Kidney epithelial cell (primary cell): ENCODE results near the gene SGPP2. TPM values are rescaled to one million over a fixed set of nuclear protein-coding genes. Genes with fewer than 3 reads are reported as not detected.

Source experiments
- DNase-seq: peaks from one replicate; pipeline ENCODE4 v3.0.0-alpha.2; 2010; ENCODE audit warnings: low read depth
- H3K27me3 ChIP-seq: 2 replicates; pipeline ENCODE4 v1.6.0; 2011; ENCODE audit warnings: low read length; ENCODE audit not compliant: control insufficient read depth, insufficient read depth
- H3K36me3 ChIP-seq: 2 replicates; pipeline ENCODE4 v1.5.1; 2011; ENCODE audit warnings: low read length; ENCODE audit not compliant: control insufficient read depth, insufficient read depth
- H3K4me3 ChIP-seq: 2 replicates; pipeline ENCODE4 v1.5.1; 2011; ENCODE audit warnings: low read depth, mild to moderate bottlenecking, control low read depth, low read length
- total RNA-seq: library from RNA; depleted of rRNA; stranded (reverse); fragments of >200 nt; gene quantifications from 2 replicates; pipeline ENCODE4 v1.2.3, GENCODE V29; 2015
- TF ChIP-seq, protein P1 (sequence below): IDR thresholded peaks from 2 replicates; pipeline ENCODE4 v1.5.1; 2011; ENCODE audit warnings: mild to moderate bottlenecking, moderate library complexity, low read length, control low read depth, inconsistent platforms; ENCODE audit not compliant: insufficient read depth, poor library complexity, severe bottlenecking

SGPP2 gene
- total RNA-seq, 1 donor from 2014 or later, result 29.1 TPM

DNA sequence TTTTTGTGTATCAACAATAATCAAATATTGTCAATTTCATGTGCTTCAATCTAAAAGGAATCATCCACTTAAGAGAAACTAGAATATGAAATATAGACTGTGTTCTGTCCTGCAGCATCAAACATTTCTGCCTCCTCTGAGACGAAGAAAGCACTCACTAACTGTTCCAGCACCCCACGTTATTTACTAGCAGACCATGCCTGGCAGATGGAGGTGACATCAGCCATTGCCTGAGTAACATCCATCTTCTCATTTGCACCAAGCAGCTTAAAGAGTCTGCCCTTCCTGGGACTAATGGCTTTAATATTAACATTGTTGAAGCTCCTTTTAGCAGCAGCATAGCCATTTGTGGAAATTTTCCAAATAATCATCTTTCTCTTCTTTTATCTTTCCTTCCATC, 25.7 kb downstream of the SGPP2 start:
- no peaks in the 10 kb centered on the region for H3K36me3 ChIP-seq
- no peak for DNase-seq
- H3K4me3 ChIP-seq, result no peak overlapping the region
- H3K27me3 ChIP-seq, result no peaks in the 10 kb centered on the region
- TF ChIP-seq, protein P1, sequence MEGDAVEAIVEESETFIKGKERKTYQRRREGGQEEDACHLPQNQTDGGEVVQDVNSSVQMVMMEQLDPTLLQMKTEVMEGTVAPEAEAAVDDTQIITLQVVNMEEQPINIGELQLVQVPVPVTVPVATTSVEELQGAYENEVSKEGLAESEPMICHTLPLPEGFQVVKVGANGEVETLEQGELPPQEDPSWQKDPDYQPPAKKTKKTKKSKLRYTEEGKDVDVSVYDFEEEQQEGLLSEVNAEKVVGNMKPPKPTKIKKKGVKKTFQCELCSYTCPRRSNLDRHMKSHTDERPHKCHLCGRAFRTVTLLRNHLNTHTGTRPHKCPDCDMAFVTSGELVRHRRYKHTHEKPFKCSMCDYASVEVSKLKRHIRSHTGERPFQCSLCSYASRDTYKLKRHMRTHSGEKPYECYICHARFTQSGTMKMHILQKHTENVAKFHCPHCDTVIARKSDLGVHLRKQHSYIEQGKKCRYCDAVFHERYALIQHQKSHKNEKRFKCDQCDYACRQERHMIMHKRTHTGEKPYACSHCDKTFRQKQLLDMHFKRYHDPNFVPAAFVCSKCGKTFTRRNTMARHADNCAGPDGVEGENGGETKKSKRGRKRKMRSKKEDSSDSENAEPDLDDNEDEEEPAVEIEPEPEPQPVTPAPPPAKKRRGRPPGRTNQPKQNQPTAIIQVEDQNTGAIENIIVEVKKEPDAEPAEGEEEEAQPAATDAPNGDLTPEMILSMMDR, result no peak

DNA sequence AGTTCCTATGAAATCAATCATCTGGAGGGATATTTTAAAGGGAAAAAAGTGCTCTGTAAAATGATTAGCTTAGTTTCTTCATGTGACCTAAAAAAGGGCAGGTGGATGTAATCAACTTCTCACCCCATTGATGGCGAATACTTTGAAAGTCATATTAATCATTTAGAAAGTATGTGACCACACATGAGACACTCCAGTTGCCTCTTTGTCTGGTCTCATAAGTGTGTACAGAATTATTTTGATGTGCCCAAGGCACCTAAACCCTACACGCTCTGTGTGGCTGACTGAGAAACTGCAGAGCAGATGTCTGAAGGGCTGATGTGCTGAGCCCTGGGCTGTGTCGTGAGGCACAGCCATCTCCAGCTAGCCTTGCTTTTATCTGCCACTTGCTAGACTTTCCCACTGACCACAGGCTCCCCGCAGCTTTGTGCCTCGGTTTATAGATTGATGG, 26.9 kb downstream of the SGPP2 start:
- Histone ChIP-seq H3K4me3 (no peak overlapping the region), H3K27me3 (no peaks in the 10 kb centered on the region), H3K36me3 (no peaks in the 10 kb centered on the region)
- no peak for DNase-seq
- TF ChIP-seq, protein P1, result no peak

DNA sequence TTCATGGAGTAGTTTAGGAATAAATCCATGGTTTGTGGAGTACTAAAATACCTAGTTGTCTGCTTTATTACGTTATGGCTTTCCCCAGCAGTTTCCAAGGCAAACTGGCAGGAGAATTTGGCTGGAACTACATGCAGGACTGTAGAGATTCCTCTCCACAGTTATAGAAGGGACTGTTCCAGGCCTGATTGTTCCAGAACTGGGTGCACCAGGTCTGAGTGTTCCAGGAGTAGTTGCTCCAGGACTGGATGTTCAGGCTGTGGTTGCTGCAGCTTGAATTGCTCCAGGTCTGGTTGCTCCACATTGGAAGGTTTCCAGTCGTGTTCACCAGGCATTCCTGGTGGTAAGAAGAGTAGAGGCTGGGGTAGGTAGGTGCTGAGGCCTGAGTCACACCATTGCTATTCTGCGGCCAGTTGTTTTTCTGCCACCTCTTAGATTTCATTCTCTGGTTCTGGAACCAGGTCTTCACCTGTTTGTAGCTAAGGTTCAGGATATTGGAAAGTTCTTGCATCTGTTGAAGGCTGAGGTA, 28.1 kb downstream of the SGPP2 start:
- Histone ChIP-seq H3K27me3 (no peaks in the 10 kb centered on the region), H3K4me3 (no peak overlapping the region), H3K36me3 (no peaks in the 10 kb centered on the region)
- no peak for DNase-seq
- TF ChIP-seq, protein P1, result no peak

DNA sequence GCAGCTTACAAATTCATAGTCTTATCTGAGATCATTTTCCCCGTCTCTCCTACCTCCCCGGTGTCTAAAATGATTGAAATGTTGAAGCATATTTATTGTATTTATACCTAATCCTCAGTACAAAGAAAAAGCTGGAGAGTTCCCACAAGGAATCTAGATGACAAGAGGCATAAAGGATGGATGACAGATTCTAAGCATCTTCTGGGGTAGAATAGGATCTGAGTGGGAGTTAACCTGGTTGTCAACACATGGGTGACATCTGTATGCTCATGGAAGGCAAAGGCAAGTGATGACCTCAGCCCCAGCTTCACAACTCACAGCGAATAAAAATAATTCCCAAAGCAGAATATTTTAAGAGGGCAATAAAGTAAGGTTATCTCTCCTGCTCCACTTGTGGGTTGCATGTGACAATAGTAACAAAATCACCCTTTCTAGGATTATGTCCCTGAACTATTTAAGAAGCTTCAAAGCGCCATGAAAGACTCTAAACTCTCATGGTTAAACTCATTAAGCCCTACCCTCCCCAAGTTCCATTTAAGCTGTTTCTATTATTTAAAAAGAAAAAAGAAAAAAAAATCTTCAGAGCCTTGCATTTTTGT, 32.2 kb downstream of the SGPP2 start:
- TF ChIP-seq, protein P1, result no peak
- Histone ChIP-seq H3K27me3 (no peaks in the 10 kb centered on the region), H3K36me3 (no peaks in the 10 kb centered on the region), H3K4me3 (no peak overlapping the region)
- DNase-seq, result no peak

DNA sequence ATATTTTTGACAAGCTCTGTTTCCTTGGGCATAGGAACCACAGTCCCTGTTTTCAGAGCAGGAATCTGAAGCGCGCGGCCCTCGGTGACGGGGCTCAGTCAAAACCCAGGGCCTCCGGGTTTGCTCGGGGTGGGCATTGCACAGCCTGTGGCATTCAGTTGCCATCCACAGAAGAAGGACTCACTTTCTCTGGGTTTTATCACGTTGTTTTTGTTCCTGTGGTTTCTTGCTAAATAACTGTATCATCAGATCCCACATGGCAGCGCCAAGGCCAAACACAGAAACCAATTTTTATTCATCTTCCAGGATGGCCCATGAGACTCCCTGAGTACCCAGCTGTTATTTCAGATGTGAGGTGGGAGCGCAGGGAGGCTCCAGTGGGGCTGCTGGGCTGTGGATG, 35.6 kb downstream of the SGPP2 start:
- Histone ChIP-seq H3K27me3 (no peaks in the 10 kb centered on the region), H3K36me3 (no peaks in the 10 kb centered on the region), H3K4me3 (no peak overlapping the region)
- no peak for DNase-seq
- TF ChIP-seq, protein P1, result no peak

DNA sequence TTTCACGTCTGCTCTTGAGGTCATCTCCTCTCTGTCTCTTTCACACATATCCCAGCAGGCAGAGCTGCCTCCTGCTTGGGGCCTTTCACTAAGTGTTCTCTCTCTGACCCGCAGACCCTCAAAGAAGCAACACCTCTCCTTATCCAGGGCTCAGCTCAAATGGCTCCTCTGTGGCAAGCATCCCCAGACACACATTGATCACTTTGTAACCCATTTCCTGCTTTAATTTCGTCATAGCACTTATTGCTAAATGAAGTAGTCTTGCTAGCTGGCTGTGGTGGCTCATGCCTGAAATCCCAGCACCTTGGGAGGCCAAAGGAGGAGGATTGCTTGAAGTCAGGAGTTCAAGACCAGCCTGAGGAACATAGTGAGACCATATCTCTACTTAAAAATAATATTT, 41.4 kb downstream of the SGPP2 start:
- H3K4me3 ChIP-seq, result no peak overlapping the region
- H3K36me3 ChIP-seq, result no peaks in the 10 kb centered on the region
- no peaks in the 10 kb centered on the region for H3K27me3 ChIP-seq
- no peak for DNase-seq
- TF ChIP-seq, protein P1, result no peak
